SU-DHL-6 (cell line): ENCODE results near the gene DNAJB2.

Experiments
- CTCF ChIP-seq: fragments of 200-600 bp; sonication (generic); IDR thresholded peaks from one replicate; pipeline ENCODE4 v1.5.1; 2017; ENCODE audit warnings: antibody characterized with exemption, mild to moderate bottlenecking, low read length, moderate library complexity; ENCODE audit not compliant: insufficient read depth, poor library complexity, severe bottlenecking
- EZH2phosphoT487 ChIP-seq: fragments of 200-600 bp; sonication (generic), shearing (Covaris generic); conservative IDR thresholded peaks from 2 replicates; pipeline ENCODE4 v1.6.1; 2018; ENCODE audit warnings: mild to moderate bottlenecking, antibody characterized with exemption, low read length, moderate library complexity, mixed read lengths

GRCh38 chr2:219300022-219300421 is 20.9 kb downstream of the DNAJB2 start:
- TF ChIP-seq CTCF (no peak), EZH2phosphoT487 (no peak)
